Measurements from ENCODE around the gene CFAP54.

GRCh38 chr12:96483116-96483515, 6.3 kb upstream of the CFAP54 start:
- TF ChIP-seq CTCF (IDR thresholded peaks at IDR 0.05; ENCODE audit: poor library complexity, severe bottlenecking) (no peak), REST (IDR thresholded peaks at IDR 0.05; ENCODE audit: borderline replicate concordance) (no peak)

All from neural cell (in vitro differentiated cells).